ENCODE data around the gene CHIC1.

- TF ChIP-seq CTCF (optimal IDR thresholded peaks at IDR 0.05 in 1 of 3, IDR thresholded peaks at IDR 0.05 in 1 of 3, conservative IDR thresholded peaks at IDR 0.05 in 1 of 3; ENCODE audit: extremely low read depth in 1 of 3, insufficient read depth in 2 of 3, low read length in 3 of 3): no peak
- TF ChIP-seq EZH2 (IDR thresholded peaks at IDR 0.05; ENCODE audit: low read length): no peak
Measured at GRCh38 chrX:73647632-73648322, 84.8 kb downstream of the CHIC1 start.
